MCF 10A (cell line): ENCODE measurements around the gene SNX33. TPM values are rescaled to one million over a fixed set of nuclear protein-coding genes. Genes with fewer than 3 reads are reported as not detected.

Experiments
- BruUV-seq: library from RNA; stranded (reverse); fragments of 400-500 nt; replicated peaks from 2 replicates; lab custom pipeline; 2021; lab: Mats Ljungman, UMichigan
- CTCF ChIA-PET: fragments of 300-600 bp; sonication (Branson Sonifier 250); formaldehyde crosslinking; extraction: SDS; loops from one replicate; lab custom pipeline; 2021; ENCODE audit warnings: antibody characterized with exemption, inconsistent platforms; lab: Yijun Ruan, JAX
- POLR2A ChIA-PET: fragments of 300-600, 350-650 bp; sonication (Branson Sonifier 250); formaldehyde crosslinking; extraction: SDS; loops from one replicate; lab custom pipeline; 2020; ENCODE audit warnings: antibody characterized with exemption, inconsistent platforms; lab: Yijun Ruan, JAX
- DNase-seq: peaks from one replicate; pipeline ENCODE4 v3.0.0-alpha.2; 2018; ENCODE audit not compliant: unreplicated experiment
- H3K27ac Mint-ChIP-seq: one replicate; pipeline ENCODE4 v1.8.0; 2022; ENCODE audit warnings: mild to moderate bottlenecking, low read depth, mixed read lengths; ENCODE audit not compliant: unreplicated experiment
- H3K27me3 Mint-ChIP-seq: one replicate; pipeline ENCODE4 v1.8.0; 2022; ENCODE audit warnings: mixed read lengths; ENCODE audit not compliant: insufficient read depth, unreplicated experiment
- H3K36me3 Mint-ChIP-seq: one replicate; pipeline ENCODE4 v1.8.0; 2022; ENCODE audit warnings: mild to moderate bottlenecking, moderate library complexity, mixed read lengths; ENCODE audit not compliant: insufficient read depth, unreplicated experiment
- H3K4me1 Mint-ChIP-seq: one replicate; pipeline ENCODE4 v1.8.0; 2022; ENCODE audit warnings: mixed read lengths; ENCODE audit not compliant: insufficient read depth, unreplicated experiment
- H3K4me3 Mint-ChIP-seq: one replicate; pipeline ENCODE4 v1.8.0; 2022; ENCODE audit warnings: mild to moderate bottlenecking, moderate library complexity, mixed read lengths; ENCODE audit not compliant: unreplicated experiment
- H3K9me3 Mint-ChIP-seq: one replicate; pipeline ENCODE4 v1.8.0; 2022; ENCODE audit warnings: mixed read lengths; ENCODE audit not compliant: unreplicated experiment
- CTCF ChIP-seq: fragments of 200-600 bp; IDR thresholded peaks from one replicate; pipeline ENCODE4 v1.8.0; 2022; ENCODE audit warnings: antibody characterized with exemption, mild to moderate bottlenecking; ENCODE audit not compliant: unreplicated experiment
- intact Hi-C: fragments of 100-400 bp; cut with micrococcal nuclease; formaldehyde crosslinking; loops from 2 replicates; pipeline ENCODE4 v1.14.1; 2022
- total RNA-seq: library from RNA; stranded (reverse); gene quantifications from 2 replicates; pipeline ENCODE4 v1.2.3, GENCODE V29; 2022

Gene SNX33
- total RNA-seq, 1 experiment from 2014 or later, result 15.2 TPM

GRCh38 chr15:75693501-75694240 is 46.0 kb downstream of the SNX33 start:
- BruUV-seq, result no TSS peak
- Mint-ChIP-seq H3K4me1 (peaks cover 45% of the 10 kb centered on the region), H3K27me3 (no peaks in the 10 kb centered on the region), H3K27ac (peak overlapping the region; percentile 59), H3K4me3 (peak overlapping the region; percentile 18), H3K36me3 (peaks cover 7% of the 10 kb centered on the region), H3K9me3 (no peaks in the 10 kb centered on the region)
- ChIA-PET CTCF (interaction anchor here (0.6 to 2.3 kb wide), 8 partner anchors 9 to 359 kb away, joined by 3 to 17 read pairs (median 4); a partner anchor contains a TSS), POLR2A (interaction anchor here (0.5 to 1.6 kb wide), 7 partner anchors 30 to 242 kb away, joined by 3 to 8 read pairs (median 4); partner anchors contain the start of gene SIN3A)
- TF ChIP-seq CTCF, result no peak
- intact Hi-C loops, result no loop called here
- DNase-seq, result peak; percentile 26

GRCh38 chr15:75694241-75695182 is 46.8 kb downstream of the SNX33 start:
- peaks cover 49% of the 10 kb centered on the region for H3K4me1 Mint-ChIP-seq
- peak overlapping the region; percentile 18 for H3K4me3 Mint-ChIP-seq
- H3K9me3 Mint-ChIP-seq, result no peaks in the 10 kb centered on the region
- intact Hi-C loops, result no loop called here
- ChIA-PET POLR2A (interaction anchor here (0.5 to 1.6 kb wide), 7 partner anchors 29 to 243 kb away, joined by 4 to 8 read pairs (median 4); partner anchors contain the start of genes IMP3 and SIN3A), CTCF (interaction anchor here (0.7 to 2.3 kb wide), 5 partner anchors 10 to 231 kb away, joined by 3 to 17 read pairs (median 5); a partner anchor contains a TSS)
- H3K27me3 Mint-ChIP-seq, result no peaks in the 10 kb centered on the region
- peak; percentile 95 for DNase-seq
- no TSS peak for BruUV-seq
- H3K27ac Mint-ChIP-seq, result peak overlapping the region; percentile 59
- H3K36me3 Mint-ChIP-seq, result peaks cover 7% of the 10 kb centered on the region
- TF ChIP-seq CTCF, result peak; percentile 46

GRCh38 chr15:75695220-75695619 is 47.5 kb downstream of the SNX33 start:
- CTCF ChIA-PET, result interaction anchor here (0.7 to 2.3 kb wide), 3 partner anchors 11 to 33 kb away, joined by 3 to 17 read pairs (median 4); no protein-coding TSS in a partner anchor
- Mint-ChIP-seq H3K4me1 (peaks cover 51% of the 10 kb centered on the region), H3K27ac (no peak overlapping the region), H3K36me3 (peaks cover 7% of the 10 kb centered on the region), H3K4me3 (no peak overlapping the region), H3K9me3 (no peaks in the 10 kb centered on the region), H3K27me3 (no peaks in the 10 kb centered on the region)
- DNase-seq, result no peak
- no peak for TF ChIP-seq CTCF
- intact Hi-C loops, result no loop called here
- no TSS peak for BruUV-seq
- POLR2A ChIA-PET, result no interaction called here
